Thymus (tissue), 11 donors: ENCODE data around the gene BEAN1. TPM values are rescaled to one million over a fixed set of nuclear protein-coding genes. Genes with fewer than 3 reads are reported as not detected.
"Not testable (repeated sequence)": the region's sequence is repeated elsewhere in the genome, so short reads cannot be mapped to it uniquely, and the experiment has no call there.

Experiments
- DNase-seq, 9 donors: peaks; one replicate each; pipeline ENCODE4 v3.0.0-alpha.2; 2013; ENCODE audit warnings: low spot score in 9 of 9, low read depth in 6 of 9, missing footprints in 1 of 9
- H3K27ac ChIP-seq, 2 donors: one replicate each; pipeline ENCODE4 v1.5.1; 2013; ENCODE audit warnings: control low read depth in 1 of 2, low read depth in 1 of 2, low read length in 1 of 2, mild to moderate bottlenecking in 1 of 2, moderate library complexity in 1 of 2
- H3K27me3 ChIP-seq, 2 donors: one replicate each; pipeline ENCODE4 v1.5.1; 2013; ENCODE audit warnings: low read length in 1 of 2; ENCODE audit not compliant: control insufficient read depth in 2 of 2, insufficient read depth in 1 of 2
- H3K36me3 ChIP-seq, 2 donors: one replicate each; pipeline ENCODE4 v1.5.1; 2013; ENCODE audit warnings: low read length in 1 of 2, mild to moderate bottlenecking in 1 of 2, moderate library complexity in 1 of 2; ENCODE audit not compliant: control insufficient read depth in 2 of 2, insufficient read depth in 2 of 2
- H3K4me1 ChIP-seq, 2 donors: one replicate each; pipeline ENCODE4 v1.5.1; 2013; ENCODE audit warnings: low read length in 2 of 2; ENCODE audit not compliant: control insufficient read depth in 2 of 2, insufficient read depth in 2 of 2
- H3K4me3 ChIP-seq, 2 donors: one replicate each; pipeline ENCODE4 v1.5.1; 2013; ENCODE audit warnings: low read length in 2 of 2, control low read depth in 1 of 2, mild to moderate bottlenecking in 1 of 2
- H3K9me3 ChIP-seq, 2 donors: one replicate each; pipeline ENCODE4 v1.5.1; 2013; ENCODE audit warnings: low read length in 1 of 2, mild to moderate bottlenecking in 1 of 2; ENCODE audit not compliant: control insufficient read depth in 2 of 2, insufficient read depth in 1 of 2
- whole genome bisulfite sequencing: extraction: QIAGEN DNeasy Blood & Tissue Kit; methylation state at CpG from one replicate; pipeline ENCODE4 v1.1.7; 2013; 5-methylcytosine and 5-hydroxymethylcytosine counted together
- polyA plus RNA-seq: library from polyadenylated mRNA; stranded (reverse); fragments of 200-250 nt; gene quantifications from one replicate; pipeline ENCODE4 v1.2.3, GENCODE V29; 2013
- total RNA-seq: library from RNA; stranded (reverse); fragments of 120-200 nt; gene quantifications from one replicate; pipeline ENCODE4 v1.2.4, GENCODE V29; 2013
- donor health status: healthy.

The BEAN1 gene
- total and polyA plus RNA-seq, 2 donors = 0.05 to 0.25 TPM

DNA sequence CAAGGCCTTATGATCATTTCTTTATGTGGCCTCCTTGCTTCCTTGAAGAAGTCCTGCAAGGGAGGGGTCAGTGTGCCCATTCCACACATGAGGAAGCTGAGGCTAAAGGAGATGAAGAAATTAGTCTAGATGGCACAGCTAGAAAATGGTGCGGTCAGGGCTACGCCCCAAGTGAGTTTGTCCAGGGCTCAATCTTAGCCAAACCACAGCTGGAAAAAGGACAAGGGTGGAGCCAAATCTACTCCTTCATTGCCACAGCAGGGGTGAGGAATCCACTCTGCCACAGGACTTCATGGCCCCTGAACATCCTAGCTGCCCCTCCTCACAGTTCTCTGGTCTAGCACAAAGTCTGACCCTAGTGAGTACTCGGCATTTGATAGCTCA, 16.2 kb downstream of the BEAN1 start:
- H3K27me3 ChIP-seq = peaks cover 0 to 42% of the 10 kb centered on the region in 2 donors
- H3K36me3 ChIP-seq = no peaks in the 10 kb centered on the region
- WGBS = 95% methylated on average over 3 of the region's 3 CpGs
- no peak for DNase-seq
- no peaks in the 10 kb centered on the region for H3K4me1 ChIP-seq
- H3K27ac ChIP-seq = no peak overlapping the region
- H3K4me3 ChIP-seq = no peak overlapping the region
- no peaks in the 10 kb centered on the region for H3K9me3 ChIP-seq

DNA sequence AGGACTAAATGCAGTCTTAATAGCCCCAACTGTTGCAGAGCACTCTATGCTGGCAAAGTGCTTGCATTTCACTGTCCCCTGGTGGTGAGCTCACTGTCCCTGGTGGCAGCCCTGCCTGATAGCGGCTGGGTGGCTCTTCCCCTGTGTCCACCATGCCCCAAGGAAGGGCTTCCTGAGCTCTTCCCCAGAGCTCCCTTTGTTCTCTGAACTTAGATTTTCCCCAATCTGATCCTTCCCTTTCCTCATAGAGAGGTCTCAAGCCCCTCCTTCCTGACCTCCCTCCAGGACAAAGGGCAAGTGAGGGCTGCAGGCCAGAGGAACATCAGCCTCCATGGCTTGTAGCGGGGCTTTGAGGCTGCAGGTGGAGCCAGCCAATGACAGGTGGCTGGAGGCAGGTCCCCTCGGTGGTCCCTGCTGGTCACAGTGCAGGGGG, 17.0 kb downstream of the BEAN1 start:
- WGBS = 72% methylated on average over 3 of the region's 3 CpGs
- H3K36me3 ChIP-seq = no peaks in the 10 kb centered on the region
- no peak overlapping the region for H3K27ac ChIP-seq
- H3K4me1 ChIP-seq = no peaks in the 10 kb centered on the region
- no peaks in the 10 kb centered on the region for H3K9me3 ChIP-seq
- DNase-seq = no peak
- H3K4me3 ChIP-seq = no peak overlapping the region
- H3K27me3 ChIP-seq = peaks cover 0 to 41% of the 10 kb centered on the region in 2 donors

DNA sequence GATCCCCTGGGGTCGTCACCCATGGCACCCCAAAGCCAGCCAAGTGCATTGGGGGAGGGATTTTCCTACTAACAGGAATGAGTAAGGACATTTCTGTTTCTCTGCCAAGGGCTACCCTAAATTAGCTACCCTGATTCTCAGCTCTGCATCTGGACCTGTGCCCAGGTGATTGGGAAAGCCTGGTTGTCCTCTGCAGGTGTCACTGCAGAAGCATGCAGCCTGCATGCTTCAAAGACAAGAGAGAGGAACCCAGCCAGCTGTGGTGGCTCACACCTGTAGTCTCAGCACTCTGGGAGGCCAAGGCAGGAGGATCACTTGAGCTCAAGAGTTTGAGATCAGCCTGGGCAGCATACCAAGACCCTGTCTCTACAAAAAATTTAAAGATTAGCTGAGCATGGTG, 19.6 kb downstream of the BEAN1 start:
- no peak overlapping the region for H3K27ac ChIP-seq
- no peaks in the 10 kb centered on the region for H3K36me3 ChIP-seq
- H3K27me3 ChIP-seq = peaks cover 0 to 25% of the 10 kb centered on the region in 2 donors
- H3K9me3 ChIP-seq = no peaks in the 10 kb centered on the region
- no peak overlapping the region for H3K4me3 ChIP-seq
- DNase-seq = no peak
- whole genome bisulfite sequencing = 89% methylated on average over 1 of the region's 1 CpG
- H3K4me1 ChIP-seq = no peaks in the 10 kb centered on the region

DNA sequence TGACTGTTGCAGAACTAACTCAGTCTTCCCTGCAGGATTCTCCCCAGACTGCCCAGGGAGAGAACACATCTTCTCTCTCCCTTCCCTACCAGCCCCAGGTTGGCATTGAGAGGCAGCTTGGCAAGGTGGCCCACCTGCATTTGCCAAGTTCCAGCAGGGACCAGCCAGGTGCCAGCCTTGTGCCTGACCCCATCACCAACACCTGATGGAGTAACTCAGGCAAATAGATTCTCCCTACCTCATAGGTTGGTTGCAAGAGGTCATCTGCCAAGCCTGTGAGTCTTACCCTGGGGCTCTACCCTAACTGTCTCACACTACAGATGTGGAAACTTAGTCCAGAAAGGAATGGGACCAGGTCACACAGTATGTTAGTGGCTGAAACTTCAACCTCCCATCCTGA, 20.4 kb downstream of the BEAN1 start:
- H3K27ac ChIP-seq = no peak overlapping the region
- no peak for DNase-seq
- no peaks in the 10 kb centered on the region for H3K36me3 ChIP-seq
- no peak overlapping the region for H3K4me3 ChIP-seq
- peaks cover 0 to 19% of the 10 kb centered on the region in 2 donors for H3K27me3 ChIP-seq
- H3K4me1 ChIP-seq = no peaks in the 10 kb centered on the region
- no peaks in the 10 kb centered on the region for H3K9me3 ChIP-seq

DNA sequence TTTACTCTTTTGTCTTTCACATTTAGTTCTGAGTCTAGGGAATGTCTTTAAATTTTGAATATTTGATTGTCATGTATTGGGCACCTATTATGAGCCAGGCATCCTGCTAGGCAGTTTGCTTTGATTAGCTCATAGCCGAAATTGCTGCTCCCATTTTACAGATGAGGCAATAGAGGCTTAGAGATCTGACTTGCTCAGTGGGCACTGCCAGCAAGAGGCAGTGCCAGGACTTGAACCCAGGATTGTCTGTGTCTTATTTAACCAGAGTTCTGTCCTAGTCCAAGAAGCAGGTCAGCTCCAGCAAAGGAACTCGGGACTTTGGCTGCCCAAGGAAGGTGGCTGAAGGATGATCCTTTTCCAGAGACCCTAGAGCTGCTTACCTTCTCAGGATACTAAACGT, 24.5 kb downstream of the BEAN1 start:
- Histone ChIP-seq H3K4me3 (no peak overlapping the region), H3K36me3 (no peaks in the 10 kb centered on the region), H3K27me3 (peaks cover 0 to 9% of the 10 kb centered on the region in 2 donors), H3K27ac (no peak overlapping the region), H3K9me3 (no peaks in the 10 kb centered on the region), H3K4me1 (no peaks in the 10 kb centered on the region)
- DNase-seq = no peak
- WGBS = 98% methylated on average over 3 of the region's 3 CpGs

DNA sequence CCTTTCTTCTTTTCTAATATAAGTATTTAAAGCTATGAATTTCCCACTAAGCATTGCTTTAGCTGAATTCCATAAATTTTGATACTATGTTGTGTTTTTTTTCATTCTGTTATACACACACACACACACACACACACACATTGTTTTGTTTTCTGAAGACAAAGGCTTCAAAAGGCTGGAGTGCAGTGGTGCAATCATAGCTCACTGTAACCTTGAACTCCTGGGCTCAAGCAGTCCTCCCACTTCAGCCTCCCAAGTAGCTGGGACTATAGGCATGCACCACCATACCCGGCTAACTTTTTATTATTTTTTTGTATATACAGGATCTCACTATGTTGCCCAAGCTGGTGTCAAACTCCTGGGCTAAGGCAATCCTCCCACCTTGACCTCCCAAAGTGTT, 26.1 kb downstream of the BEAN1 start:
- H3K9me3 ChIP-seq, H3K27ac ChIP-seq, H3K4me3 ChIP-seq, H3K4me1 ChIP-seq, H3K36me3 ChIP-seq, DNase-seq: not testable (repeated sequence)
- 92% methylated on average over 1 of the region's 1 CpG for WGBS
- H3K27me3 ChIP-seq = peaks cover 0 to 11% of the 10 kb centered on the region in 2 donors

DNA sequence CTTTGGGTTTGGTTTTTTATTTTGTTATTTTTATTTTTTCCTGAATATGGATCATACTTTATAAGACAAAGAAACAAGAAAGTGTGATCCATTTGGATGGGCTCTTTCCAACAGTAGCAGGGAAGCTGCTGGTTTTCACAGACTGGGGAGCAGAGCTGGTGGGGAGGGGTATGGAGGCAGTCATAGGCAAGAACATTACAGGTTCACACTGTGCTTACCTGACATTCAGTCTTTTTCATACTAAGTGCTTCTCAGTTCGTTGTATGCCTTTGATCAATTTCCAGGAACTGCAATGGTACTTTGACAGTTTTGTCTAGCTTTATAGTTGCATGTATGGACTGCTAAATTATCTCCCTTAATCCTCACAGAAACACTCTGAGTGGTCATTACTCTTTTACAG, 27.7 kb downstream of the BEAN1 start:
- 73% methylated on average over 1 of the region's 1 CpG for WGBS
- H3K36me3 ChIP-seq = no peaks in the 10 kb centered on the region
- no peak overlapping the region for H3K27ac ChIP-seq
- H3K27me3 ChIP-seq = peaks cover 0 to 16% of the 10 kb centered on the region in 2 donors
- H3K4me1 ChIP-seq = no peaks in the 10 kb centered on the region
- no peaks in the 10 kb centered on the region for H3K9me3 ChIP-seq
- DNase-seq = no peak
- no peak overlapping the region for H3K4me3 ChIP-seq

DNA sequence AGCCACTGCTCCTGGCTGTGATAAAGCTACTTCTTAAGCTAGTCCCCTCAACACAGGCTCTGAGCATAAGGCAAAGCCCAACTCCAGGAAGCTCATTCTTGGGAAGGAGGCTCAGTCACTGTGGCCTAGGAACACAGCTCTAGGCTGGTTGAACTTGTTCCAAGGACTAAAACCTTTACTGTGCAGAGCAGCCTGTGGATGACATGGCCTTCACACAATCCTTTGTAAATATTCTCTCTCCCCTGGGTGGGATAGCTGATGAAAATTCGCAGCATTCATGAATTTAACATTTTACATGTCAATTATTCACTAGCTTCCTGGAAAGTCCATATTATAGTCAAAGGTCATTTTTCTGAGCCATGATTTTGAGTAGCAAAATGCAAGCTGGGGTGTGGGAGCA, 28.9 kb downstream of the BEAN1 start:
- no peaks in the 10 kb centered on the region for H3K4me1 ChIP-seq
- WGBS = 93% methylated on average over 1 of the region's 1 CpG
- no peak for DNase-seq
- no peaks in the 10 kb centered on the region for H3K9me3 ChIP-seq
- no peaks in the 10 kb centered on the region for H3K36me3 ChIP-seq
- H3K27me3 ChIP-seq = peaks cover 0 to 24% of the 10 kb centered on the region in 2 donors
- H3K4me3 ChIP-seq = no peak overlapping the region
- H3K27ac ChIP-seq = no peak overlapping the region

DNA sequence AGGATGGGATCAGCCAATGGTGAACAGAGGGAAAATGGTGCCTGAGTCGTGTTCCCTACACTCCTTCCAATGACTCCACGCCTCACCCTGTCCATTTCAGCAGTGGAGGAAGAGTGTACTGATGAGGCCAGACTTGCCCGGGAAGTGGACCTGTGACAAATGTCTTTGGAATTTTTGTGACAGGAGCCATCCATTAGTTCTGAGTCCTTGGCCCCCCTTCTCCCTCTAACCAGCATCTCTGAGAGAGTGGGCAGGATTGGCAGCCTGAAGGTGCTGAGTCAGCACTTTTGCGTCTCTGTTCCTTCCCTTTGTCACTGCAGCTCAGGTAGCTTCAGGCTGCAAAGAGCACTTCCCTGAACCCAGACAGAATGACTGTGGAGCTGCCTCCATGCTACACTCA, 30.8 kb downstream of the BEAN1 start:
- no peaks in the 10 kb centered on the region for H3K4me1 ChIP-seq
- WGBS = 62% methylated on average over 4 of the region's 4 CpGs
- no peaks in the 10 kb centered on the region for H3K9me3 ChIP-seq
- H3K27me3 ChIP-seq = peaks cover 0 to 33% of the 10 kb centered on the region in 2 donors
- H3K27ac ChIP-seq = no peak overlapping the region
- no peak for DNase-seq
- H3K36me3 ChIP-seq = no peaks in the 10 kb centered on the region
- H3K4me3 ChIP-seq = no peak overlapping the region

DNA sequence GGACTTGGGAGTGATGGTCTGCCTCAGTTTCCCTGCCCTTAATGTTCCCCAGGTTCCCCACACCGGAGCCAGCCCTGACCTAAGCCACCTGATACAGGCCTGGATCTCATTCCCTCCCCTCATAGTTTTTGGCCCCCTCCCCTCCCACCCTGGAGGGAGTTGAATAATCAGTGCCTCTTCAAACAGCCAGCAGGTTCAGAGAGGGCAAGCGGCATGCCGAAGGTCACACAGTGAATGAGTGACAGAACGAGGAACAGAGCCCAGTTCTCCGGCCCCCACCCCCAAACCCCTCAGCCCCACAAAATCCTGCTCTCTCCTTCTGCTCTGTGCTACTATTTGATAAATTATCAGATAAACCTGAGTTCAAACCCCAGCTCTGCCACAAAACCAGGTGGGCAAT, 31.2 kb downstream of the BEAN1 start:
- DNase-seq = no peak
- Histone ChIP-seq H3K9me3 (no peaks in the 10 kb centered on the region), H3K4me3 (no peak overlapping the region), H3K4me1 (no peaks in the 10 kb centered on the region), H3K36me3 (no peaks in the 10 kb centered on the region), H3K27ac (no peak overlapping the region), H3K27me3 (peaks cover 0 to 33% of the 10 kb centered on the region in 2 donors)
- WGBS = 96% methylated on average over 5 of the region's 5 CpGs
